Activated T-helper 1 cell treated with anti-CD3 and anti-CD28 coated beads, Interleukin-12 subunit alpha, Interleukin-12 subunit beta, Interleukin-2, Interleukin-4 antibody, amounts not matched to agents 30 ng/mL and 10 ng/mL and 1 ng/mL, durations not matched to agents 14 hours and 24 hours and 36 hours (primary cell): Measurements from ENCODE around the gene MCAM. TPM values are rescaled to one million over a fixed set of nuclear protein-coding genes. Genes with fewer than 3 reads are reported as not detected.

ENCODE experiments used
- total RNA-seq: library from RNA; stranded (reverse); gene quantifications from 2 replicates; pipeline ENCODE4 v1.2.3, GENCODE V29; 2022

The MCAM gene
- total RNA-seq, 1 donor from 2014 or later = 6.0 TPM

Other genes starting within 250 kb of the MCAM start
- gene VPS11, start 249.3 kb downstream of the MCAM start, total RNA-seq = 23.5 and 24.0 TPM in 2 replicates
- 55.0 and 55.6 TPM in 2 replicates for gene HMBS, start 232.2 kb downstream of the MCAM start, total RNA-seq
- gene DPAGT1, start 215.3 kb downstream of the MCAM start, total RNA-seq = 81.8 and 84.4 TPM in 2 replicates
- gene C2CD2L, start 209.8 kb downstream of the MCAM start, total RNA-seq = 35.7 and 38.2 TPM in 2 replicates
- 31.2 and 35.2 TPM in 2 replicates for gene HINFP, start 195.6 kb downstream of the MCAM start, total RNA-seq
- 0.07 TPM in 1 of 2 replicates, not detected in the other for gene ABCG4, start 168.1 kb downstream of the MCAM start, total RNA-seq
- 24.1 and 29.5 TPM in 2 replicates for gene NLRX1, start 148.4 kb downstream of the MCAM start, total RNA-seq
- gene NHERF4, start 131.7 kb downstream of the MCAM start, total RNA-seq = 0.56 TPM in 1 of 2 replicates, not detected in the other
- gene CBL, start 110.8 kb downstream of the MCAM start, total RNA-seq = 38.1 and 39.9 TPM in 2 replicates
- gene RNF26, start 17.4 kb upstream of the MCAM start, total RNA-seq = 26.1 and 27.9 TPM in 2 replicates
- not detected in 2 replicates for gene C1QTNF5, start 23.8 kb upstream of the MCAM start, total RNA-seq
- gene MFRP, start 29.6 kb upstream of the MCAM start, total RNA-seq = not detected in 2 replicates
- 0.22 and 0.36 TPM in 2 replicates for gene USP2, start 64.6 kb upstream of the MCAM start, total RNA-seq
- 0.83 and 1.0 TPM in 2 replicates for gene THY1, start 106.0 kb upstream of the MCAM start, total RNA-seq